ENCODE data around the gene OR56B4.

Gene OR56B4

GRCh38 chr11:6152126-6152525, 44.6 kb downstream of the OR56B4 start:
- no peak for DNase-seq

- no peak for DNase-seq
Observed at GRCh38 chr11:6156628-6157359, 49.3 kb downstream of the OR56B4 start.
